Measurements from ENCODE around the gene SPOCK1.

GRCh38 chr5:137167187-137167586, 331.9 kb downstream of the SPOCK1 start:
- TF ChIP-seq, protein P1, sequence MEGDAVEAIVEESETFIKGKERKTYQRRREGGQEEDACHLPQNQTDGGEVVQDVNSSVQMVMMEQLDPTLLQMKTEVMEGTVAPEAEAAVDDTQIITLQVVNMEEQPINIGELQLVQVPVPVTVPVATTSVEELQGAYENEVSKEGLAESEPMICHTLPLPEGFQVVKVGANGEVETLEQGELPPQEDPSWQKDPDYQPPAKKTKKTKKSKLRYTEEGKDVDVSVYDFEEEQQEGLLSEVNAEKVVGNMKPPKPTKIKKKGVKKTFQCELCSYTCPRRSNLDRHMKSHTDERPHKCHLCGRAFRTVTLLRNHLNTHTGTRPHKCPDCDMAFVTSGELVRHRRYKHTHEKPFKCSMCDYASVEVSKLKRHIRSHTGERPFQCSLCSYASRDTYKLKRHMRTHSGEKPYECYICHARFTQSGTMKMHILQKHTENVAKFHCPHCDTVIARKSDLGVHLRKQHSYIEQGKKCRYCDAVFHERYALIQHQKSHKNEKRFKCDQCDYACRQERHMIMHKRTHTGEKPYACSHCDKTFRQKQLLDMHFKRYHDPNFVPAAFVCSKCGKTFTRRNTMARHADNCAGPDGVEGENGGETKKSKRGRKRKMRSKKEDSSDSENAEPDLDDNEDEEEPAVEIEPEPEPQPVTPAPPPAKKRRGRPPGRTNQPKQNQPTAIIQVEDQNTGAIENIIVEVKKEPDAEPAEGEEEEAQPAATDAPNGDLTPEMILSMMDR (conservative IDR thresholded peaks at IDR 0.05; ENCODE audit: low read depth, low read length): no peak
- no peak for TF ChIP-seq EZH2 (IDR thresholded peaks at IDR 0.05; ENCODE audit: borderline replicate concordance, low read depth, low read length, poor library complexity, severe bottlenecking)

Measured in A673 (cell line).